Ovary (tissue), 3 donors: ENCODE data around the gene PTPRN2.

Experiments
- EP300 ChIP-seq: sonication (generic); formaldehyde crosslinking; IDR thresholded peaks from one replicate; pipeline ENCODE4 v1.6.1; 2017; ENCODE audit warnings: antibody characterized with exemption
- POLR2A ChIP-seq: fragments of 450-650 bp; IDR thresholded peaks from one replicate; pipeline ENCODE4 v1.6.1; 2017; ENCODE audit warnings: antibody characterized with exemption, mild to moderate bottlenecking, moderate library complexity
- TF ChIP-seq, protein P1 (sequence below), 3 donors: fragments of 450-650 bp in 2 of 3; fragments of 200-600 bp in 1 of 3; IDR thresholded peaks; one replicate each; pipeline versions ENCODE4 v1.5.1 to v1.8.0; 2016 to 2022; ENCODE audit warnings: antibody characterized with exemption in 3 of 3, mild to moderate bottlenecking in 1 of 3
- donor health status: DM: no; HTN: no; CAD: no.

DNA sequence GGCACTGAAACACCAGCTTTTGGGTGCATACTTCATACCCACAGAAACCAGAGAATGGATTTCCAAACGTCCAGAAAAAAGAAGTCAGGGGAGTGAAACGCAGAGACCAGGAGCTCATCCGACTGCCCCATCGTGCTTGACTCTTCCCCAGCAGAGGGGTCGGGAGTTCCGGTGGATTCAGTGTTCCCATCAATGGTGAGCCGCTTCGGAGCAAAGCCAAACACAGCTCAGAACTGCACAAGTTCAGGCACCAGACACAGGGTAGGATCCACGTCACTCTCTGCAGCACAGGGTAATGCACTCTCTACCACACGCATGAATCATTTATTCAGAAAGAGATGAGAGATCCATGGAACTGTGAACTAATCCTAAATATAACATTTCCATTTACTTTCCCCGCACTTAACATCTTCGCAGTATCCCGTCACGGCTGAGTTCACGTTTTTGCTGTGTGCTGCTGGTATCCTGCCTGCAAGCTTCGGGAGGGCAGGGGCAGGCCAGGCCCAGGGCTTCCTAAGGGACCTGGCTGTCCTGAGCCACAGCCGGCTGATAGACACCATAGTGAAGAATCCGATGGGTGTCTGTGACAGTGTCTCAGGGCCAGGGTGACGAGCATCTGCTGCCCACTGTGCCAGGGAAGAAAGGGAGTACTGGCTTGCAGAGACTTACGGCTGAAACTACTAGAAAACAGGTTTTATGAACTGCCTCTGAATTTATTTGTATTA lies 545.3 kb downstream of the PTPRN2 start:
- TF ChIP-seq, protein P1, sequence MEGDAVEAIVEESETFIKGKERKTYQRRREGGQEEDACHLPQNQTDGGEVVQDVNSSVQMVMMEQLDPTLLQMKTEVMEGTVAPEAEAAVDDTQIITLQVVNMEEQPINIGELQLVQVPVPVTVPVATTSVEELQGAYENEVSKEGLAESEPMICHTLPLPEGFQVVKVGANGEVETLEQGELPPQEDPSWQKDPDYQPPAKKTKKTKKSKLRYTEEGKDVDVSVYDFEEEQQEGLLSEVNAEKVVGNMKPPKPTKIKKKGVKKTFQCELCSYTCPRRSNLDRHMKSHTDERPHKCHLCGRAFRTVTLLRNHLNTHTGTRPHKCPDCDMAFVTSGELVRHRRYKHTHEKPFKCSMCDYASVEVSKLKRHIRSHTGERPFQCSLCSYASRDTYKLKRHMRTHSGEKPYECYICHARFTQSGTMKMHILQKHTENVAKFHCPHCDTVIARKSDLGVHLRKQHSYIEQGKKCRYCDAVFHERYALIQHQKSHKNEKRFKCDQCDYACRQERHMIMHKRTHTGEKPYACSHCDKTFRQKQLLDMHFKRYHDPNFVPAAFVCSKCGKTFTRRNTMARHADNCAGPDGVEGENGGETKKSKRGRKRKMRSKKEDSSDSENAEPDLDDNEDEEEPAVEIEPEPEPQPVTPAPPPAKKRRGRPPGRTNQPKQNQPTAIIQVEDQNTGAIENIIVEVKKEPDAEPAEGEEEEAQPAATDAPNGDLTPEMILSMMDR (IDR thresholded peaks at IDR 0.05) = no peak
- TF ChIP-seq POLR2A (no peak), EP300 (no peak)
